Endodermal cell (in vitro differentiated cells): ENCODE measurements around the gene NGRN. TPM values are rescaled to one million over a fixed set of nuclear protein-coding genes. Genes with fewer than 3 reads are reported as not detected.
A peak's percentile ranks its signal among the peaks of the same experiment; 100 is the strongest.

ENCODE experiments used
- DNase-seq: peaks from one replicate; pipeline ENCODE4 v3.0.0-alpha.2; 2017
- H3K27ac ChIP-seq: 2 replicates; pipeline ENCODE4 v1.5.1; 2013; ENCODE audit warnings: mild to moderate bottlenecking, low read depth, low read length, moderate library complexity
- H3K27me3 ChIP-seq: 2 replicates; pipeline ENCODE4 v1.6.1; 2013; ENCODE audit warnings: mild to moderate bottlenecking, low read length, moderate library complexity; ENCODE audit not compliant: insufficient read depth, control insufficient read depth, poor library complexity, severe bottlenecking
- H3K36me3 ChIP-seq: 2 replicates; pipeline ENCODE4 v1.7.0; 2013; ENCODE audit warnings: mild to moderate bottlenecking, low read length, moderate library complexity; ENCODE audit not compliant: control insufficient read depth, insufficient read depth
- H3K4me1 ChIP-seq: one replicate; pipeline ENCODE4 v1.7.0; 2013; ENCODE audit warnings: low read length; ENCODE audit not compliant: control insufficient read depth, insufficient read depth
- H3K4me3 ChIP-seq: 2 replicates; pipeline ENCODE4 v1.5.1; 2013; ENCODE audit warnings: mild to moderate bottlenecking, low read length, moderate library complexity
- H3K9ac ChIP-seq: 2 replicates; pipeline ENCODE4 v1.6.1; 2013; ENCODE audit warnings: mild to moderate bottlenecking, low read length, moderate library complexity; ENCODE audit not compliant: poor library complexity, severe bottlenecking; ENCODE audit errors: extremely low read depth
- H3K9me3 ChIP-seq: 2 replicates; pipeline ENCODE4 v1.6.1; 2013; ENCODE audit warnings: mild to moderate bottlenecking, low read length, moderate library complexity; ENCODE audit not compliant: control insufficient read depth
- H3K27ac Mint-ChIP-seq: 2 replicates; pipeline ENCODE4 v1.8.0; 2020; ENCODE audit warnings: mixed read lengths
- H3K27me3 Mint-ChIP-seq: 2 replicates; pipeline ENCODE4 v1.8.0; 2021; ENCODE audit warnings: mild to moderate bottlenecking, mixed read lengths; ENCODE audit not compliant: insufficient read depth
- H3K36me3 Mint-ChIP-seq: 2 replicates; pipeline ENCODE4 v1.8.0; 2020; ENCODE audit warnings: low read depth, mixed read lengths
- H3K4me1 Mint-ChIP-seq: 2 replicates; pipeline ENCODE4 v1.8.0; 2020; ENCODE audit warnings: mixed read lengths
- H3K4me3 Mint-ChIP-seq: 2 replicates; pipeline ENCODE4 v1.8.0; 2020; ENCODE audit warnings: mild to moderate bottlenecking, moderate library complexity, mixed read lengths
- H3K9me3 Mint-ChIP-seq: 2 replicates; pipeline ENCODE4 v1.8.0; 2020; ENCODE audit warnings: mild to moderate bottlenecking, mixed read lengths
- CTCF ChIP-seq: fragments of 200-600 bp; sonication (generic); conservative IDR thresholded peaks from 2 replicates; pipeline ENCODE4 v1.5.0; 2021; ENCODE audit warnings: antibody characterized with exemption, mild to moderate bottlenecking
- WGBS, 2 experiments: methylation state at CpG; one replicate each; pipeline versions ENCODE4 v1.1.5 to v1.1.7; 2013; ENCODE audit warnings: missing lambda C conversion rate in 2 of 2, mixed read lengths in 1 of 2; ENCODE audit not compliant: insufficient coverage in 1 of 2, insufficient read length in 1 of 2; 5-methylcytosine and 5-hydroxymethylcytosine counted together
- long read RNA-seq, 4 experiments: library from polyadenylated mRNA in 2 of 4; library from RNA in 1 of 4; library from capped mRNA in 1 of 4; stranded (forward) in 3 of 4; unstranded in 1 of 4; transcript quantifications; one replicate each; pipeline ENCODE4 v2.0.0, GENCODE V29; 2020 to 2021; ENCODE audit warnings: inconsistent platforms in 1 of 4
- polyA plus RNA-seq, 2 experiments: library from polyadenylated mRNA; stranded (reverse); fragments of 50-300 nt; gene quantifications; one replicate each; pipeline ENCODE4 v1.2.3, GENCODE V29; 2013
- total RNA-seq, 2 donors: library from RNA; stranded (reverse); fragmentation: NEBNext Ultra II Directional in 1 of 2; extraction: Animal tissue kit (Norgen Biotek cat#: 25700) in 1 of 2; gene quantifications; 2 replicates in 1 of 2; 3 replicates in 1 of 2; pipeline ENCODE4 v1.2.1, GENCODE V29; 2021

The NGRN gene, protein sequence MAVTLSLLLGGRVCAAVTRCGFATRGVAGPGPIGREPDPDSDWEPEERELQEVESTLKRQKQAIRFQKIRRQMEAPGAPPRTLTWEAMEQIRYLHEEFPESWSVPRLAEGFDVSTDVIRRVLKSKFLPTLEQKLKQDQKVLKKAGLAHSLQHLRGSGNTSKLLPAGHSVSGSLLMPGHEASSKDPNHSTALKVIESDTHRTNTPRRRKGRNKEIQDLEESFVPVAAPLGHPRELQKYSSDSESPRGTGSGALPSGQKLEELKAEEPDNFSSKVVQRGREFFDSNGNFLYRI
- 100 to 1,000 TPM in 1 of 2 donors, 10 to 100 TPM in 1; 89.3 to 103 TPM for total RNA-seq
- 100 TPM for polyA plus RNA-seq (2013, experiment 1 of 2)
- polyA plus RNA-seq (2013, experiment 2 of 2), result 98.5 TPM
- long read RNA-seq, experiment 1, full-length matches to known transcripts, result 51 of 51 reads
- long read RNA-seq, experiment 1, partial matches to known transcripts, result 0 of 51 reads
- long read RNA-seq, experiment 1, other reads (novel, unspliced or antisense), result 0 of 51 reads
- long read RNA-seq, experiment 2, full-length matches to known transcripts, result 385 of 387 reads
- long read RNA-seq, experiment 2, partial matches to known transcripts, result 0 of 387 reads
- long read RNA-seq, experiment 2, other reads (novel, unspliced or antisense), result 2 of 387 reads
- long read RNA-seq, experiment 3, full-length matches to known transcripts, result 888 of 890 reads
- long read RNA-seq, experiment 3, partial matches to known transcripts, result 0 of 890 reads
- long read RNA-seq, experiment 3, other reads (novel, unspliced or antisense), result 2 of 890 reads
- long read RNA-seq, experiment 4, full-length matches to known transcripts, result 338 of 343 reads
- long read RNA-seq, experiment 4, partial matches to known transcripts, result 2 of 343 reads
- long read RNA-seq, experiment 4, other reads (novel, unspliced or antisense), result 3 of 343 reads

- peak; percentile 92 for DNase-seq
- Histone ChIP-seq H3K9me3 (no peaks in the 10 kb centered on the region), H3K9ac (peak within 1 kb of the TSS; percentile 82), H3K4me1 (no peaks in the 10 kb centered on the region), H3K36me3 (peaks cover 25% of the 10 kb centered on the region), H3K4me3 (peak within 1 kb of the TSS; percentile 94), H3K27ac (peak within 1 kb of the TSS; percentile 89), H3K27me3 (no peaks in the 10 kb centered on the region)
- H3K36me3 Mint-ChIP-seq, result peaks cover 29% of the 10 kb centered on the region
- H3K4me3 Mint-ChIP-seq, result peak within 1 kb of the TSS; percentile 88
- TF ChIP-seq CTCF, result no peak
- peaks cover 1% of the 10 kb centered on the region for H3K27me3 Mint-ChIP-seq
- H3K27ac Mint-ChIP-seq, result peak within 1 kb of the TSS; percentile 95
- H3K4me1 Mint-ChIP-seq, result peaks cover 23% of the 10 kb centered on the region
- H3K9me3 Mint-ChIP-seq, result no peaks in the 10 kb centered on the region
- WGBS, 2 experiments, result 0 to 1% methylated on average over 36 to 59 of the region's 59 CpGs
Observed at GRCh38 chr15:90265271-90266060, at the start of gene NGRN. NGRN (plus strand) TSS chr15:90265672; CDS start chr15:90265713, 41 bp downstream.

DNA sequence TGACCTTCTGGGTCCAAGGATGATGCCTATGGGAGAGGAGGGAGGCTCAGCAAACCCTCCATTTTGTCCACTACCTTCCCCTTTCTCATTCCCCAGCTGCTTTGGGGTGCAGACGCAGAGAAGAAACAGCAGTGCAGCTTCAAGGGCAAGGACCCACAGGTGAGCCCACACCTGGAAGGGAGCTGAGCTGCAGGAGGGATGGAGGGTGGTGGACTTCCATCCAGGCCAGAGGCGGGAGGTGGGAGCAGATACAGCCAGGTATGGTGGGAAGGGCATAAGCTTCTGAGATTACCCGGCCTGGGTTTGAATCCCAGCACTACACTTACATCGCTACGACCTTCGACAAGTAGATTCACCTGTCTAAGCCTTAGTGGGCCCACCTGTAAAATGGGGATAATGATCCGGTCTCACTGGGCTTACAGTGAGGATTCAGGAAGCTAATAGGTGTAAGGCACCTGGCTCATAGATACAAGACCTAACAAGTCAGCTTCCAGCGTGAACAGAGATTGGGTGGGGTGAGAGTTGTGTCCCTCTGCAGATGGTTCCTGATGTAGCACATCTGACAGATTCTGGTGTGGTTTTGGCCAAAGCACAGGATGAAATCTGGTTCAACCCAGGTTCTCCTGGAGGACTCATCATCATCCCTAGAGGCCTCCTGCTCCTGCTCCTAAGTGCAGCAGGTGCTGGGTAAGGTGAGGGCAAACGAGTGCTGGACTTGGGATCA is 47.6 kb upstream of the NGRN start:
- no peak for DNase-seq
- H3K27me3 Mint-ChIP-seq, result no peaks in the 10 kb centered on the region
- WGBS, 2 experiments, result 93 to 100% methylated on average over 6 to 9 of the region's 9 CpGs
- no peak overlapping the region for H3K4me3 Mint-ChIP-seq
- Histone ChIP-seq H3K9ac (no peak overlapping the region), H3K36me3 (no peaks in the 10 kb centered on the region), H3K4me1 (peaks cover 5% of the 10 kb centered on the region), H3K27me3 (no peaks in the 10 kb centered on the region), H3K27ac (no peak overlapping the region), H3K4me3 (no peak overlapping the region), H3K9me3 (no peaks in the 10 kb centered on the region)
- peaks cover 9% of the 10 kb centered on the region for H3K36me3 Mint-ChIP-seq
- TF ChIP-seq CTCF, result no peak
- no peaks in the 10 kb centered on the region for H3K4me1 Mint-ChIP-seq
- H3K27ac Mint-ChIP-seq, result no peak overlapping the region
- no peaks in the 10 kb centered on the region for H3K9me3 Mint-ChIP-seq
